Colonic mucosa (tissue), 4 donors: Measurements from ENCODE around the gene EMP2. TPM values are rescaled to one million over a fixed set of nuclear protein-coding genes. Genes with fewer than 3 reads are reported as not detected.

Source experiments
- DNase-seq: peaks from one replicate; pipeline ENCODE4 v3.0.0-alpha.2; 2020
- H3K27ac ChIP-seq: fragments of 200-600 bp; one replicate; pipeline ENCODE4 v1.8.0; 2021
- H3K27me3 ChIP-seq: fragments of 200-600 bp; one replicate; pipeline ENCODE4 v1.8.0; 2021
- H3K36me3 ChIP-seq: fragments of 200-600 bp; one replicate; pipeline ENCODE4 v1.8.0; 2021
- H3K4me1 ChIP-seq: fragments of 200-600 bp; one replicate; pipeline ENCODE4 v1.8.0; 2021; ENCODE audit warnings: mild to moderate bottlenecking
- H3K4me3 ChIP-seq: fragments of 200-600 bp; one replicate; pipeline ENCODE4 v1.8.0; 2021
- H3K9ac ChIP-seq, 2 donors: one replicate each; pipeline ENCODE4 v1.7.0; 2013; ENCODE audit warnings: control low read depth in 2 of 2, low read depth in 2 of 2, low read length in 2 of 2
- H3K9me3 ChIP-seq: fragments of 200-600 bp; one replicate; pipeline ENCODE4 v1.8.0; 2021
- CTCF ChIP-seq: fragments of 200-600 bp; IDR thresholded peaks from one replicate; pipeline ENCODE4 v1.8.0; 2022; ENCODE audit warnings: antibody characterized with exemption, mild to moderate bottlenecking
- intact Hi-C: fragments of 100-400 bp; cut with DNase I; formaldehyde crosslinking; loops from one replicate; pipeline ENCODE4 v1.14.1; 2022
- total RNA-seq, 2 donors: library from RNA; stranded (reverse); fragmentation: NEBNext Ultra II Directional in 1 of 2; extraction: Animal tissue kit (Norgen Biotek cat#: 25700) in 1 of 2; gene quantifications; one replicate each; pipeline ENCODE4 v1.2.1, GENCODE V29; 2021
- donor health status: healthy.
- donor health status: DM: no; HTN: no; CAD: no.
- donor health status: DM: no; HTN: no; CAD: no.

EMP2 gene, protein sequence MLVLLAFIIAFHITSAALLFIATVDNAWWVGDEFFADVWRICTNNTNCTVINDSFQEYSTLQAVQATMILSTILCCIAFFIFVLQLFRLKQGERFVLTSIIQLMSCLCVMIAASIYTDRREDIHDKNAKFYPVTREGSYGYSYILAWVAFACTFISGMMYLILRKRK
- 100 to 1,000 TPM; 113 to 133 TPM for total RNA-seq

DNA sequence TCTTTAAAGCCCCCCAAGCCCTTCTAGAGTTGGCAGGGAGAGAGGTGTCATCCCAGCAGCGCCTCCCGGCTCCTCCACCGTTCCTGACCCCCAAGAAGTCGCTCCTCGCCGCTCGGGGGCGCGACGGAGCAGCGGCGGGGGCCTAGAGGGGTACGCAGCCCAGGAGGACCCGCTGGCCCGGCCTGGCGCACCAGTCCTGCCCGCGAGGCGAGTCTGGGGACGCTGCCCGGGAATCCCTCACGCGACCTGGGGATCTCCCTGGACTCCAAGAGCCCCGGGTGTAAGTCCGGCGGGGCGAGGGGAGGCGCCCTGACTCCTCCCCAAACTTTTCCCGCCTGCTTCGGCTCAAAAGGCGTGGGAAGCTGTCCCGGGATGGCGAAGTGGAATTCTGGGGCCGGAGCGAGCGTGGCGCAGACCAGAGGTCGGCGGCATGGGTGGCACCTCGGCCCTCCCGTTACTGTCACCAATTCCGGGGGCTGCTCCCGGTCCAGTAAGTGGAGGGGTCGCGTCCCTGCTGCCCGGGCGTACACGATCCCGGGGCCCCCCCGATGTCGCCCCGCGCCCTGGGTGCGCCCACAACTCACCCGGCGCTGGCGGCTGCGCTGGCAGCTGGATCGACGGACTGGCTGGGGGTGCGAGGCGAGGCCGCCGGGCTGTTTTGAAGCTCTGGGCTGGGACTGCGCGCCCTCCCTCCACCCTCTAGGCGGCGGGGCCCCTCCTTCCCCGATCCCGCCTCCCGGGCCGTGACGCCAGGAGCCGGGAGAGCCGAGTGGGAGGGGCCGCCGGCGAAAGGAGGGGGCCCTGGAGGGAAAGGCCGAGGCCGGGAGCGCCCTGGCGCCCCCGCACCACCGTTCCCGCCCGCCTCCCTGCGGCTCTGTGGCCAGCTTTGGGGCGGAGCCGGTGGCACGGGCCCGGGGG lies at the start of gene EMP2:
TSS of gene EMP2 (minus strand) at position 634 of the 918 bp plus-strand sequence. CDS start 32,981 bp downstream, outside the sequence.
- intact Hi-C loops = loop anchor here (5.0 to 10.0 kb wide), 2 partner anchors 55 to 147 kb away; no protein-coding TSS in a partner anchor
- H3K4me1 ChIP-seq = no peaks in the 10 kb centered on the region
- no peaks in the 10 kb centered on the region for H3K36me3 ChIP-seq
- peak; percentile 88 for DNase-seq
- TF ChIP-seq CTCF = peak; percentile 44
- no peaks in the 10 kb centered on the region for H3K27me3 ChIP-seq
- peak within 1 kb of the TSS; percentile 76 to 96 for H3K9ac ChIP-seq
- H3K4me3 ChIP-seq = peak within 1 kb of the TSS; percentile 86
- peak within 1 kb of the TSS; percentile 95 for H3K27ac ChIP-seq
- H3K9me3 ChIP-seq = no peaks in the 10 kb centered on the region

GRCh38 chr16:10629592-10629963 lies 49.2 kb upstream of the EMP2 start:
- H3K9ac ChIP-seq = no peak overlapping the region
- H3K27me3 ChIP-seq = no peaks in the 10 kb centered on the region
- no peaks in the 10 kb centered on the region for H3K4me1 ChIP-seq
- no peaks in the 10 kb centered on the region for H3K36me3 ChIP-seq
- no peak overlapping the region for H3K27ac ChIP-seq
- H3K4me3 ChIP-seq = no peak overlapping the region
- DNase-seq = peak; percentile 37
- no peaks in the 10 kb centered on the region for H3K9me3 ChIP-seq
- TF ChIP-seq CTCF = no peak
- intact Hi-C loops = no loop called here

GRCh38 chr16:10625595-10626357 lies 45.4 kb upstream of the EMP2 start:
- Histone ChIP-seq H3K36me3 (no peaks in the 10 kb centered on the region), H3K9ac (no peak overlapping the region), H3K27me3 (no peaks in the 10 kb centered on the region), H3K27ac (no peak overlapping the region), H3K4me3 (no peak overlapping the region), H3K9me3 (no peaks in the 10 kb centered on the region), H3K4me1 (no peaks in the 10 kb centered on the region)
- TF ChIP-seq CTCF = no peak
- intact Hi-C loops = no loop called here
- no peak for DNase-seq

DNA sequence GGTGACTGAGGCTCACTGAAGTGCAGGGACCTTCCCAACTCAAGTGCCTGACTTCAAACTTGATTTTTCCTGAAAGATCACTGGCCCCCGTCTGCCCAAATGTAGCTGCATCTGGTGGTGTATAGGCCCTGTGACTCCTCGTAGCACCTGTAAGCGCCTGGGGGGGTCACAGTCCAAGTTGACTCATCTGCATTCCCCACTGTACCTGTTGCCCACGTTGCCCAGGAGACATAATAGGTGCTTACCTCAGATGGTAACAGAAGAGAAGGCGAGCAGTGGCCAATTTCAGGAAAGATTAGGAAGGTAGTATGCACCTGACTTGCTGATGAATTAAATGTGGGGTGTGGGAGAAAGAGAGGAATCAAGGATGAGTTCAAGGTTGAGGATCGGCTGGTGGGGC lies 44.1 kb upstream of the EMP2 start:
- H3K4me1 ChIP-seq = no peaks in the 10 kb centered on the region
- H3K9me3 ChIP-seq = no peaks in the 10 kb centered on the region
- intact Hi-C loops = no loop called here
- no peaks in the 10 kb centered on the region for H3K36me3 ChIP-seq
- no peak overlapping the region for H3K4me3 ChIP-seq
- no peak overlapping the region for H3K9ac ChIP-seq
- no peaks in the 10 kb centered on the region for H3K27me3 ChIP-seq
- no peak for DNase-seq
- TF ChIP-seq CTCF = no peak
- H3K27ac ChIP-seq = no peak overlapping the region

DNA sequence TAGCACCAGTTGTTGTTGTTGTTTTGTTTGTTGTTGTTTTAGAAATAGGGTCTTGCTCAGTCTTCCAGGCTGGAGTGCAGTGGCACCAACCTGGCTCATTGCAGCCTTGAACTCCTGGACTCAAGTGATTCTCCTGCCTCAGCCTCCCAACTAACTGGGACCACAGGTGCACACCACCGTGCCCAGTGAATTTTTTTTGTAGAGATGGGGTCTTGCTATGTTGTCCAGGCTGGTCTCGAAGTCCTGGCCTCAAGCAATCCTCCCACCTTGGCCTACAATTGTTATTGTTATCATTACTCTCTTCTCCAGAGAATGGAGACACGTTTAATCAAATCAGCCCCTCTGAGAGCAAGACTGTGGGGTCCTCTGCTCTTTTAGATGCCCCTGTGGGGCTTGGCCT lies 42.7 kb upstream of the EMP2 start:
- Histone ChIP-seq H3K27me3 (no peaks in the 10 kb centered on the region), H3K4me1 (no peaks in the 10 kb centered on the region), H3K27ac (no peak overlapping the region), H3K36me3 (no peaks in the 10 kb centered on the region), H3K9ac (no peak overlapping the region), H3K9me3 (no peaks in the 10 kb centered on the region), H3K4me3 (no peak overlapping the region)
- no peak for DNase-seq
- no peak for TF ChIP-seq CTCF
- intact Hi-C loops = no loop called here
